SKM-1 (cell line): ENCODE results near the gene PCDHGA7.
A peak's percentile ranks its signal among the peaks of the same experiment; 100 is the strongest.
"Not testable (repeated sequence)": the region's sequence is repeated elsewhere in the genome, so short reads cannot be mapped to it uniquely, and the experiment has no call there.

Source experiments
- DNase-seq: peaks from one replicate; lab custom pipeline; 2025; ENCODE audit not compliant: unreplicated experiment; lab: John Stamatoyannopoulos, UW

Gene PCDHGA7

GRCh38 chr5:141397756-141398551 is 15.4 kb downstream of the PCDHGA7 start, which contains the start of gene PCDHGB5:
TSS of gene PCDHGB5 (plus strand) at chr5:141397947. CDS start at chr5:141398128, 181 bp downstream.
- DNase-seq, result not testable (repeated sequence)

GRCh38 chr5:141398608-141399007 is 16.1 kb downstream of the PCDHGA7 start:
- DNase-seq, result no peak

- DNase-seq, result no peak
Measured at GRCh38 chr5:141399555-141400258, 17.2 kb downstream of the PCDHGA7 start.

- no peak for DNase-seq
Measured at GRCh38 chr5:141402553-141403243, 20.2 kb downstream of the PCDHGA7 start, which contains the start of gene PCDHGA9. TSS of gene PCDHGA9 (plus strand) at chr5:141402778. CDS start at chr5:141402953, 175 bp downstream.

- DNase-seq, result no peak
Measured at GRCh38 chr5:141403387-141403786, 20.8 kb downstream of the PCDHGA7 start.

- DNase-seq, result not testable (repeated sequence)
Measured at GRCh38 chr5:141407790-141408505, 25.4 kb downstream of the PCDHGA7 start, which contains the start of gene PCDHGB6. TSS of gene PCDHGB6 (plus strand) at chr5:141408021. CDS start at chr5:141408203, 182 bp downstream.

- no peak for DNase-seq
Measured at GRCh38 chr5:141409598-141410306, 27.2 kb downstream of the PCDHGA7 start.

GRCh38 chr5:141411575-141411974 is 29.0 kb downstream of the PCDHGA7 start:
- DNase-seq, result no peak

GRCh38 chr5:141412854-141413539 is 30.5 kb downstream of the PCDHGA7 start, which contains the start of gene PCDHGA10:
TSS of gene PCDHGA10 (plus strand) at chr5:141412987. CDS start at chr5:141413176, 189 bp downstream.
- peak; percentile 80 for DNase-seq

- DNase-seq, result no peak
Measured at GRCh38 chr5:141413540-141414069, 31.1 kb downstream of the PCDHGA7 start.

- not testable (repeated sequence) for DNase-seq
Measured at GRCh38 chr5:141414548-141415274, 32.2 kb downstream of the PCDHGA7 start.

- not testable (repeated sequence) for DNase-seq
Measured at GRCh38 chr5:141415275-141415618, 32.7 kb downstream of the PCDHGA7 start.

GRCh38 chr5:141417494-141418172 is 35.1 kb downstream of the PCDHGA7 start, which contains the start of gene PCDHGB7:
TSS of gene PCDHGB7 (plus strand) at chr5:141417677. CDS start at chr5:141417860, 183 bp downstream.
- DNase-seq, result peak; percentile 65

- no peak for DNase-seq
Measured at GRCh38 chr5:141419074-141419880, 36.7 kb downstream of the PCDHGA7 start.

GRCh38 chr5:141420855-141421488 is 38.4 kb downstream of the PCDHGA7 start, which contains the start of gene PCDHGA11:
TSS of gene PCDHGA11 (plus strand) at chr5:141421051. CDS start at chr5:141421228, 177 bp downstream.
- DNase-seq, result no peak

GRCh38 chr5:141421489-141421855 is 38.9 kb downstream of the PCDHGA7 start:
- DNase-seq, result no peak
